Muscle of back (tissue), 11 donors: ENCODE results near the gene IGFLR1. TPM values are rescaled to one million over a fixed set of nuclear protein-coding genes. Genes with fewer than 3 reads are reported as not detected.
"Not testable (repeated sequence)": the region's sequence is repeated elsewhere in the genome, so short reads cannot be mapped to it uniquely, and the experiment has no call there.

ENCODE experiments used
- DNase-seq, 3 donors: peaks; one replicate each; pipeline versions ENCODE4 v3.0.0 to v3.0.0-alpha.2; 2013
- polyA plus RNA-seq, 10 donors: library from polyadenylated mRNA; unstranded; fragments of 120-200 nt; gene quantifications; one replicate each; pipeline ENCODE4 v1.2.1, GENCODE V29; 2013; ENCODE audit not compliant: insufficient read length in 10 of 10

Gene IGFLR1
- polyA plus RNA-seq, 10 donors, result 2.2 to 4.1 (median 3.3) TPM

GRCh38 chr19:35712567-35713505 lies 29.4 kb downstream of the IGFLR1 start:
- DNase-seq, result no peak

GRCh38 chr19:35710784-35711723 lies 31.2 kb downstream of the IGFLR1 start:
- no peak for DNase-seq

DNA sequence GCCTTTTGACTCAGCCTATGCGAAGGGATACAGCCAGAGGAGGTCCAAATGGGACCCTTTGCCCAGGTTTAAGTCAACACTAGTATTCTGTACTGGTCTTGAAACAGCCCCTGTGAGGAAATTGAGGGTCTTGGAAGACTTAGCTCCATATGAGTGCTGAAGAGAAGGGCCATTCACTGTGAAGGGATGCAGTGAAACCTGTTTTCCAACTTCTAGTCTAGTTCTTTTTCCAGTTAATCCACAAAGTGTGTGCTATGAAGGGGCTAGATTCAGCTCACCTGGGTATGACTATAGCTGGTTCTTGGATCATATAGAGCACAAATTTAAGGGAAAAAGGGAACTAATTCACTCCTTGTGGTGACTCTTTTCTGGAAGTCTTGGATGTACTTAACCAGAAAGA lies 33.9 kb downstream of the IGFLR1 start:
- DNase-seq, result no peak

GRCh38 chr19:35704218-35704617 lies 38.0 kb downstream of the IGFLR1 start, which contains the start of gene ZBTB32:
Gene ZBTB32, plus strand, starts transcription at chr19:35704558. Its CDS starts 10,069 bp downstream, at chr19:35714627.
- DNase-seq, result peak in 2 of 3 donors; percentile 25 to 53

- no peak for DNase-seq
Observed at GRCh38 chr19:35703343-35703742, 38.9 kb downstream of the IGFLR1 start.

- peak; percentile 95 to 97 (median 96) for DNase-seq
Observed at GRCh38 chr19:35702223-35703012, 39.8 kb downstream of the IGFLR1 start.

GRCh38 chr19:35696835-35697234 lies 45.4 kb downstream of the IGFLR1 start:
- DNase-seq, result no peak

DNA sequence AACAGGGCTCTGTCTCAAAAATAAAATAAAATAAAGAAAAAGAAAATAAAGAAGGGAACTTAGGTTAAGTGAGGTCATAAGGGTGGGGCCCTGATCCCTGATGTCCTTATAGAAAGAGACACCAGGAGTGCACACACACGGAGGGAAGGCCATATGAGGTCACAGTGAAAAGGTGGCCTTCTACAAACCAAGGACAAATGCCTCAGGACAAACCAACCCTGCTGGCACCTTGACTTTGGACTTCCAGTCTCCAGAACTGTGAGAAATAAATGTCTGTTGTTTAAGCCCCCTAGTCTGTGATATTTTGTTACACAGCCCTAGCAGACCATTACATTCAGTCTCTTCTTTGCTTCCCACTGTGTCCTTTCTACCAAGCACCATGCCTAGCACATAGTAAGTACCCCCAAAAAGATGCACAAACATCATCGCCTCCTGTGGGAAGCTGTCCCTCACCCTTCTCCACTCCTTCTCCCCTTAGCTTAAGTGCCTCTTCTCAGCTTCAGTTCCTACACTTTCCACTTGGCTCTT lies 46.3 kb downstream of the IGFLR1 start:
- DNase-seq, result no peak

- DNase-seq, result peak; percentile 77 to 88 (median 85)
Observed at GRCh38 chr19:35693835-35694599, 48.2 kb downstream of the IGFLR1 start.

DNA sequence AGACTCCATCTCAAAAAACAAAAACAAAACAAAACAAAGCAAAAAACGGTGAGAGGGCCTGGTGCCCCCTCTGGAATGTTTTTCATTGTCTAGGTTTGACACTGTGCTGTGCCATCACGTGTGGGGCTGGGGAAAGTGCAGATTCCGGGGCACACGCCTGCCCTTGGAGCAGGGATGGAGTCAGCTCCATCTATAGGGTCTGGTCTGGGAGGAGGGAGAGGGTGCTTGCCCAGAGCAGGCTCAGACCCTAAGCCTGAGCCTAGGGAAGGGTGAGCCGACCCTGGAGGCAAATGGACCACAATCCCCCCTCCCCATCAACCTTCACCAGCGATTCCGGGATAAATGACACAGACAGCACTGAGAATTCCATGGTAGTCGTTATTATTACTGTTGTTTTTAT lies 48.8 kb downstream of the IGFLR1 start:
- DNase-seq, result no peak

GRCh38 chr19:35692010-35692409 lies 50.2 kb downstream of the IGFLR1 start:
- DNase-seq, result no peak

DNA sequence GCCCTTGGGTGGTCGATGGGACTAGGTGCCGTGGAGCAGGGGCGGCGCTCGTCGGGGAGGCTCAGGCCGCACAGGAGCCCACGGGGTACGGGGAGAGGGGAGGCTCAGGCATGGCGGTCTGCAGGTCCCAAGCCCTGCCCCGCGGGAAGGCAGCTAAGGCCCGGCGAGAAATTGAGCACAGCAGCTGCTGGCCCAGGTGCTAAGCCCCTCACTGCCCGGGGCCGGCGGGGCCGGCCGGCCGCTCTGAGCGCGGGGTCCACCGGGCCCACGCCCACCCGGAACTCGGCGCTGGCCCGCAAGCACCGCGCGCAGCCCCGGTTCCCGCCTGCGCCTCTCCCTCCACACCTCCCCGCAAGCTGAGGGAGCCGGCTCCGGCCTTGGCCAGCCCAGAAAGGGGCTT lies 51.1 kb downstream of the IGFLR1 start:
- not testable (repeated sequence) for DNase-seq

DNA sequence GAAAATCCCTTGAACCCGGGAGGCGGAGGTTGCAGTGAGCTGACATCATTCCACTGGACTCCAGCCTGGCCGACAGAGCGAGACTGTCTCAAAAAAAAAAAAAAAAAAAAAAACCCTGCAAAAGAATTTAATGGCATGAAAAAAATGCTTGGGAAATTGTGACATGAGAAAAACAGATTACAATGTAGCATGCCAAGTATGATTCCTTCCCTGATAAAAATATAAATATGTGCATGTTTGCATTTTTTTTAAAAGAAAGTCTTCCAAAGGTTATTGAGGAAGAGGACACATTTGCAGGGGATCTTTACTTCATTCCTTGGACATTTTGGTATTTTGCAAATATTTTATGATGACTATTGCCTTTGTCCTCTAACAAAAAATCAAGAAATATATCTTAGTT lies 52.4 kb downstream of the IGFLR1 start:
- no peak for DNase-seq

Other genes starting within 250 kb of the IGFLR1 start
- gene DMKN, start 228.8 kb downstream of the IGFLR1 start, polyA plus RNA-seq, result 10 to 100 TPM in 2 of 10 donors, 1 to 10 TPM in 5, under 1 TPM in 3; 0.46 to 53.6 (median 1.5) TPM
- 10 to 100 TPM in 1 of 10 donors, 1 to 10 TPM in 1, under 1 TPM in 2, not detected in 6; 0.15 to 19.3 (median 0.72) TPM for gene SBSN, start 214.1 kb downstream of the IGFLR1 start, polyA plus RNA-seq
- not detected for gene GAPDHS, start 209.0 kb downstream of the IGFLR1 start, polyA plus RNA-seq
- 10 to 100 TPM; 40.3 to 49.6 (median 45.1) TPM for gene TMEM147, start 196.8 kb downstream of the IGFLR1 start, polyA plus RNA-seq
- gene ATP4A, start 178.8 kb downstream of the IGFLR1 start, polyA plus RNA-seq, result under 1 TPM in 1 of 10 donors, not detected in 9; 0.04 TPM
- not detected for gene PMIS2, start 156.3 kb downstream of the IGFLR1 start, polyA plus RNA-seq
- 10 to 100 TPM in 9 of 10 donors, 1 to 10 TPM in 1; 10.0 to 14.5 (median 12.3) TPM for gene HAUS5, start 129.7 kb downstream of the IGFLR1 start, polyA plus RNA-seq
- 10 to 100 TPM; 30.4 to 55.8 (median 38.3) TPM for gene RBM42, start 113.4 kb downstream of the IGFLR1 start, polyA plus RNA-seq
- 1 to 10 TPM; 1.6 to 4.1 (median 2.5) TPM for gene ETV2, start 100.7 kb downstream of the IGFLR1 start, polyA plus RNA-seq
- 100 to 1,000 TPM; 243 to 330 (median 261) TPM for gene COX6B1, start 94.1 kb downstream of the IGFLR1 start, polyA plus RNA-seq
- gene UPK1A, start 75.9 kb downstream of the IGFLR1 start, polyA plus RNA-seq, result 1 to 10 TPM in 2 of 10 donors, not detected in 8; 6.1 to 6.5 TPM
- under 1 TPM in 5 of 10 donors, not detected in 5; 0.08 to 0.59 (median 0.25) TPM for gene ZBTB32, start 37.9 kb downstream of the IGFLR1 start, polyA plus RNA-seq
- gene KMT2B, start 24.4 kb downstream of the IGFLR1 start, polyA plus RNA-seq, result 10 to 100 TPM; 17.6 to 26.1 (median 23.0) TPM
- 10 to 100 TPM; 10.4 to 15.6 (median 12.7) TPM for gene U2AF1L4, start 3.0 kb upstream of the IGFLR1 start, polyA plus RNA-seq
- 10 to 100 TPM; 32.5 to 41.0 (median 37.1) TPM for gene PSENEN, start 3.2 kb upstream of the IGFLR1 start, polyA plus RNA-seq
- 10 to 100 TPM in 4 of 10 donors, 1 to 10 TPM in 6; 7.9 to 13.1 (median 9.6) TPM for gene LIN37, start 6.1 kb upstream of the IGFLR1 start, polyA plus RNA-seq
- gene HSPB6, start 14.6 kb upstream of the IGFLR1 start, polyA plus RNA-seq, result 100 to 1,000 TPM; 193 to 769 (median 611) TPM
- 10 to 100 TPM in 8 of 10 donors, 1 to 10 TPM in 2; 9.5 to 15.2 (median 11.6) TPM for gene PROSER3, start 15.7 kb upstream of the IGFLR1 start, polyA plus RNA-seq
- gene ARHGAP33, start 33.1 kb upstream of the IGFLR1 start, polyA plus RNA-seq, result 10 to 100 TPM in 7 of 10 donors, 1 to 10 TPM in 3; 7.1 to 24.1 (median 14.5) TPM
- not detected for gene PRODH2, start 70.4 kb upstream of the IGFLR1 start, polyA plus RNA-seq
- gene NPHS1, start 110.1 kb upstream of the IGFLR1 start, polyA plus RNA-seq, result under 1 TPM in 8 of 10 donors, not detected in 2; 0.09 to 0.52 (median 0.15) TPM
- gene KIRREL2, start 114.5 kb upstream of the IGFLR1 start, polyA plus RNA-seq, result 1 to 10 TPM in 1 of 10 donors, under 1 TPM in 9; 0.18 to 1.1 (median 0.33) TPM
- 10 to 100 TPM in 1 of 10 donors, 1 to 10 TPM in 9; 3.8 to 12.7 (median 5.9) TPM for gene APLP1, start 126.1 kb upstream of the IGFLR1 start, polyA plus RNA-seq
- gene NFKBID, start 158.1 kb upstream of the IGFLR1 start, polyA plus RNA-seq, result 1 to 10 TPM; 1.1 to 3.1 (median 1.7) TPM
- gene HCST, start 160.1 kb upstream of the IGFLR1 start, polyA plus RNA-seq, result 10 to 100 TPM in 1 of 10 donors, 1 to 10 TPM in 9; 3.7 to 11.6 (median 5.3) TPM
- gene TYROBP, start 165.8 kb upstream of the IGFLR1 start, polyA plus RNA-seq, result 10 to 100 TPM; 11.6 to 22.8 (median 16.9) TPM
- 10 to 100 TPM in 1 of 10 donors, 1 to 10 TPM in 9; 4.4 to 13.1 (median 7.6) TPM for gene LRFN3, start 193.9 kb upstream of the IGFLR1 start, polyA plus RNA-seq